Peyer's patch (tissue), 4 donors: ENCODE results near the gene TIMM17A.

ENCODE experiments used
- POLR2A ChIP-seq, 2 donors: fragments of 450-650 bp; IDR thresholded peaks; one replicate each; pipeline ENCODE4 v1.5.1; 2017; ENCODE audit warnings: antibody characterized with exemption in 2 of 2, mild to moderate bottlenecking in 2 of 2, moderate library complexity in 2 of 2
- TF ChIP-seq, protein P1 (sequence below), 6 experiments: fragments of 450-650 bp in 4 of 6; fragments of 200-600 bp in 2 of 6; sonication (generic) in 1 of 6; IDR thresholded peaks; one replicate each; pipeline ENCODE4 v1.5.1; 2017 to 2019; ENCODE audit warnings: antibody characterized with exemption in 6 of 6, mild to moderate bottlenecking in 3 of 6, moderate library complexity in 1 of 6

DNA sequence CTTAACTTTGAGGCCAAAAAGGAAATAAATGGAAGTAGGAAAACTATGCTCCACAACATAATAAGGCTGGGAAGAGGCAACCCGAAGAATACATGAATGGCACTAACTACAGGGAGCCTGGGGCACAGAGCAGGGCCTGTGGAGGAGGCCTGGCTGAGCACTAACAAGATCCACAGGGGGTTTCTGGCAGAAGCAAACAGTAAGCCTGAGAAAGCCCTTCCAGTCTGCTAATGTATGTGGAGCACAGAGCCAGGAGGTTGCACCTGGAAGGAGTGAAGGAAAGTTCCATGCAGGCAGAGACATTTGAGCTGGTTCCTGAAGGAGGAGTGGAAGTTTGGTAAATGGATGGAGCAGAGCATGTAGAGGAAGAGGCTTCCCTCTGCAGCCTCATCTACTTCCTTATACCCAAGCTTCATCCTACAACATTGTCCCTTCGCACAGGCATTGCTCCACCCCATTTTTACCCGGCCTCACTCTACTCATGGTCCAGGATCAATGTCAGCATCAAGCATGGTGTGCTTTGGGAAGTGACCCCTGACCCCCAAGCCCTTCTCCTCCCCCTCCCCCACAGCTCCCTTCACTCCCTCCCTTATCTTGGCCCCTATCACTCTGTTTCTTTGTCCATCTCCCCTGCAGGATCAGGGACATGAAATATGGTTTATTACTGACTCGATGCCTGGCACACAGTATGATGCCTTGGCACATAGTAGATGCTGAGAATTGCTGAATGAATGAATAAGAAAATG, 43.3 kb upstream of the TIMM17A start:
- TF ChIP-seq, protein P1, sequence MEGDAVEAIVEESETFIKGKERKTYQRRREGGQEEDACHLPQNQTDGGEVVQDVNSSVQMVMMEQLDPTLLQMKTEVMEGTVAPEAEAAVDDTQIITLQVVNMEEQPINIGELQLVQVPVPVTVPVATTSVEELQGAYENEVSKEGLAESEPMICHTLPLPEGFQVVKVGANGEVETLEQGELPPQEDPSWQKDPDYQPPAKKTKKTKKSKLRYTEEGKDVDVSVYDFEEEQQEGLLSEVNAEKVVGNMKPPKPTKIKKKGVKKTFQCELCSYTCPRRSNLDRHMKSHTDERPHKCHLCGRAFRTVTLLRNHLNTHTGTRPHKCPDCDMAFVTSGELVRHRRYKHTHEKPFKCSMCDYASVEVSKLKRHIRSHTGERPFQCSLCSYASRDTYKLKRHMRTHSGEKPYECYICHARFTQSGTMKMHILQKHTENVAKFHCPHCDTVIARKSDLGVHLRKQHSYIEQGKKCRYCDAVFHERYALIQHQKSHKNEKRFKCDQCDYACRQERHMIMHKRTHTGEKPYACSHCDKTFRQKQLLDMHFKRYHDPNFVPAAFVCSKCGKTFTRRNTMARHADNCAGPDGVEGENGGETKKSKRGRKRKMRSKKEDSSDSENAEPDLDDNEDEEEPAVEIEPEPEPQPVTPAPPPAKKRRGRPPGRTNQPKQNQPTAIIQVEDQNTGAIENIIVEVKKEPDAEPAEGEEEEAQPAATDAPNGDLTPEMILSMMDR (IDR thresholded peaks at IDR 0.05) = no peak
- TF ChIP-seq POLR2A (IDR thresholded peaks at IDR 0.05) = no peak
